ENCODE results near the gene TBCD.

DNA sequence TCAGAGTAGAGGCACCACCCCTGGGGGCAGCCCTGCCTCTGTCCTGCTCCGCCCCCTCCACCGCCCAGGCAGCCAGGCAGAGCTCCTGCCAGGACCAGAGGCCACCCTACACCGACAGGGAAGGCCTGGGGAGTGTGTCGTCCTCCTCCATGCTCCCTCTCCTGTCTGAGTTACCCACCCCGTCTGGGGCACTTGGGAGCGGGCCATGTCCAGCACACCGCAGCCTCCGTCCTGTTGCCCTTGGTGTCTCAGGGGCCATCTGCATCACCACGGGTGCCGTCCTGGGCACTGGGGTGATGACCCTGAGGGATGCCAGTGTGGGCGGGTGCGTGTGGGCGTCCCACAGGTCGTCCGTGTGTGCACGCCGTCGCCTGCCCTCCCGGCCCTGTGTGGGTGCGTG, 153.3 kb downstream of the TBCD start:
- TF ChIP-seq, protein P1, sequence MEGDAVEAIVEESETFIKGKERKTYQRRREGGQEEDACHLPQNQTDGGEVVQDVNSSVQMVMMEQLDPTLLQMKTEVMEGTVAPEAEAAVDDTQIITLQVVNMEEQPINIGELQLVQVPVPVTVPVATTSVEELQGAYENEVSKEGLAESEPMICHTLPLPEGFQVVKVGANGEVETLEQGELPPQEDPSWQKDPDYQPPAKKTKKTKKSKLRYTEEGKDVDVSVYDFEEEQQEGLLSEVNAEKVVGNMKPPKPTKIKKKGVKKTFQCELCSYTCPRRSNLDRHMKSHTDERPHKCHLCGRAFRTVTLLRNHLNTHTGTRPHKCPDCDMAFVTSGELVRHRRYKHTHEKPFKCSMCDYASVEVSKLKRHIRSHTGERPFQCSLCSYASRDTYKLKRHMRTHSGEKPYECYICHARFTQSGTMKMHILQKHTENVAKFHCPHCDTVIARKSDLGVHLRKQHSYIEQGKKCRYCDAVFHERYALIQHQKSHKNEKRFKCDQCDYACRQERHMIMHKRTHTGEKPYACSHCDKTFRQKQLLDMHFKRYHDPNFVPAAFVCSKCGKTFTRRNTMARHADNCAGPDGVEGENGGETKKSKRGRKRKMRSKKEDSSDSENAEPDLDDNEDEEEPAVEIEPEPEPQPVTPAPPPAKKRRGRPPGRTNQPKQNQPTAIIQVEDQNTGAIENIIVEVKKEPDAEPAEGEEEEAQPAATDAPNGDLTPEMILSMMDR (IDR thresholded peaks at IDR 0.05), result no peak
- TF ChIP-seq MYC (IDR thresholded peaks at IDR 0.05; ENCODE audit: borderline replicate concordance, low read length) (no peak), JUN (IDR thresholded peaks at IDR 0.05) (no peak), ZNF302 (CRISPR knock-in tag; IDR thresholded peaks at IDR 0.05) (no peak), POLR2A (IDR thresholded peaks at IDR 0.05; ENCODE audit: low read length) (no peak), RCOR1 (IDR thresholded peaks at IDR 0.05; ENCODE audit: low read depth, low read length) (no peak), EHMT2 (IDR thresholded peaks at IDR 0.05; ENCODE audit: low read depth) (no peak)
- TF ChIP-seq, protein P2, sequence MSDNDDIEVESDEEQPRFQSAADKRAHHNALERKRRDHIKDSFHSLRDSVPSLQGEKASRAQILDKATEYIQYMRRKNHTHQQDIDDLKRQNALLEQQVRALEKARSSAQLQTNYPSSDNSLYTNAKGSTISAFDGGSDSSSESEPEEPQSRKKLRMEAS (IDR thresholded peaks at IDR 0.05), result no peak
- TF ChIP-seq, protein P3, sequence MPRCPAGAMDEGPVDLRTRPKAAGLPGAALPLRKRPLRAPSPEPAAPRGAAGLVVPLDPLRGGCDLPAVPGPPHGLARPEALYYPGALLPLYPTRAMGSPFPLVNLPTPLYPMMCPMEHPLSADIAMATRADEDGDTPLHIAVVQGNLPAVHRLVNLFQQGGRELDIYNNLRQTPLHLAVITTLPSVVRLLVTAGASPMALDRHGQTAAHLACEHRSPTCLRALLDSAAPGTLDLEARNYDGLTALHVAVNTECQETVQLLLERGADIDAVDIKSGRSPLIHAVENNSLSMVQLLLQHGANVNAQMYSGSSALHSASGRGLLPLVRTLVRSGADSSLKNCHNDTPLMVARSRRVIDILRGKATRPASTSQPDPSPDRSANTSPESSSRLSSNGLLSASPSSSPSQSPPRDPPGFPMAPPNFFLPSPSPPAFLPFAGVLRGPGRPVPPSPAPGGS (IDR thresholded peaks at IDR 0.05), result no peak
- TF ChIP-seq, protein P4, sequence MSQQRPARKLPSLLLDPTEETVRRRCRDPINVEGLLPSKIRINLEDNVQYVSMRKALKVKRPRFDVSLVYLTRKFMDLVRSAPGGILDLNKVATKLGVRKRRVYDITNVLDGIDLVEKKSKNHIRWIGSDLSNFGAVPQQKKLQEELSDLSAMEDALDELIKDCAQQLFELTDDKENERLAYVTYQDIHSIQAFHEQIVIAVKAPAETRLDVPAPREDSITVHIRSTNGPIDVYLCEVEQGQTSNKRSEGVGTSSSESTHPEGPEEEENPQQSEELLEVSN (IDR thresholded peaks at IDR 0.05; ENCODE audit: borderline replicate concordance, low read depth), result no peak
